ENCODE measurements around the gene EXO5. TPM values are rescaled to one million over a fixed set of nuclear protein-coding genes. Genes with fewer than 3 reads are reported as not detected.
"Not testable (repeated sequence)": the region's sequence is repeated elsewhere in the genome, so short reads cannot be mapped to it uniquely, and the experiment has no call there.

EXO5 gene
- total RNA-seq, 3 donors from 2014 or later, result 4.9 to 8.8 (median 8.2) TPM

DNA sequence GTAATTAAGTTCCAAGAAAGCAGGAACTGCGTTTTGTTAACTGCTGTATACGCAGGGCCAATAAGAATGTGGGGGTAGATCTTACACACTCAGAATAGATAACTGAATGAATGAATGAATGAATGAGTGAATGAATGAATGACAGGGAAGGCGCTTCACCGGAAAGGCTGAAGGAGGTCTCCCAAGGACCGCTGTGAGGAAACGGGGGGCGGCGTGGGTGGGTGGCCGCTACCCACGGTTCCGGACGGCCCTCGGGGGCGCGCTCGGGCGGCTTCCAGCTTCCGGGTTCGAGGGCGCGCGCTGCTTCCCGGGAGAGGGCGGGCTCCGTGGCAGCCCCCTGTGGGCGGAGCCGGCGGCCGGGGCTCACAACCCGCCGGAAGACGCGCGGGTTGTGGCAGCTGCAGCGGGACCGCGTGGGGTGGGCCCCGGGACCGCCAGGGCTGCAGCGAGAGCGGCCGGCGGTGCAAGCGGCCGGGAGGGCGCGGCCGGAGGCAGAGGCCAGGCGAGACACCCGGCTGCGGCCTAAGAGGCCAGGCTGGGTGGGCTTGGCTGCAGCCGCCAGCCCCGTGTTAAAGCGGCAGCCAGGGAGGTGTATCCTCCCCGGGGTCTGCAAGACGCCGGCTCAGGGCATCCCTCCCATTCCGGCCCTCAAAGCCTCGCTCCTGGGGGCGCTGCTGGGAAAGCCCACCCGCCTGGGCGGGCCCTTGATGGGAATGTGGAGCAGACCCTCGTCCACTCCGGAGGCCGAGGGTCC, 31.5 kb upstream of the EXO5 start, which contains the start of gene ZFP69:
TSS of gene ZFP69 (plus strand) at position 367 of the 754 bp plus-strand sequence. CDS start 2,072 bp downstream, outside the sequence.
- Histone ChIP-seq H3K36me3 (ENCODE audit: low read depth) (no peaks in the 10 kb centered on the region), H3K4me1 (ENCODE audit: low read depth) (peaks cover 6% of the 10 kb centered on the region), H3K9me3 (peaks cover 15% of the 10 kb centered on the region), H3K4me3 (peak within 1 kb of the TSS; percentile 80)
- TF ChIP-seq, protein P1, sequence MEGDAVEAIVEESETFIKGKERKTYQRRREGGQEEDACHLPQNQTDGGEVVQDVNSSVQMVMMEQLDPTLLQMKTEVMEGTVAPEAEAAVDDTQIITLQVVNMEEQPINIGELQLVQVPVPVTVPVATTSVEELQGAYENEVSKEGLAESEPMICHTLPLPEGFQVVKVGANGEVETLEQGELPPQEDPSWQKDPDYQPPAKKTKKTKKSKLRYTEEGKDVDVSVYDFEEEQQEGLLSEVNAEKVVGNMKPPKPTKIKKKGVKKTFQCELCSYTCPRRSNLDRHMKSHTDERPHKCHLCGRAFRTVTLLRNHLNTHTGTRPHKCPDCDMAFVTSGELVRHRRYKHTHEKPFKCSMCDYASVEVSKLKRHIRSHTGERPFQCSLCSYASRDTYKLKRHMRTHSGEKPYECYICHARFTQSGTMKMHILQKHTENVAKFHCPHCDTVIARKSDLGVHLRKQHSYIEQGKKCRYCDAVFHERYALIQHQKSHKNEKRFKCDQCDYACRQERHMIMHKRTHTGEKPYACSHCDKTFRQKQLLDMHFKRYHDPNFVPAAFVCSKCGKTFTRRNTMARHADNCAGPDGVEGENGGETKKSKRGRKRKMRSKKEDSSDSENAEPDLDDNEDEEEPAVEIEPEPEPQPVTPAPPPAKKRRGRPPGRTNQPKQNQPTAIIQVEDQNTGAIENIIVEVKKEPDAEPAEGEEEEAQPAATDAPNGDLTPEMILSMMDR (IDR thresholded peaks at IDR 0.05), result no peak
- DNase-seq, result peak; percentile 81 to 87 (median 86)
- peak; percentile 97 for ATAC-seq
- intact Hi-C loops (cut with DNase I, micrococcal nuclease), result no loop called here

GRCh38 chr1:40477678-40478053, 30.9 kb upstream of the EXO5 start:
- peak in 2 of 3 donors; percentile 15 to 38 for DNase-seq
- peaks cover 6% of the 10 kb centered on the region for H3K4me1 ChIP-seq (ENCODE audit: low read depth)
- ATAC-seq, result peak; percentile 50
- peak overlapping the region; percentile 80 for H3K4me3 ChIP-seq
- TF ChIP-seq, protein P1 (IDR thresholded peaks at IDR 0.05), result no peak
- intact Hi-C loops (cut with DNase I, micrococcal nuclease), result no loop called here
- peaks cover 15% of the 10 kb centered on the region for H3K9me3 ChIP-seq
- H3K36me3 ChIP-seq (ENCODE audit: low read depth), result no peaks in the 10 kb centered on the region

DNA sequence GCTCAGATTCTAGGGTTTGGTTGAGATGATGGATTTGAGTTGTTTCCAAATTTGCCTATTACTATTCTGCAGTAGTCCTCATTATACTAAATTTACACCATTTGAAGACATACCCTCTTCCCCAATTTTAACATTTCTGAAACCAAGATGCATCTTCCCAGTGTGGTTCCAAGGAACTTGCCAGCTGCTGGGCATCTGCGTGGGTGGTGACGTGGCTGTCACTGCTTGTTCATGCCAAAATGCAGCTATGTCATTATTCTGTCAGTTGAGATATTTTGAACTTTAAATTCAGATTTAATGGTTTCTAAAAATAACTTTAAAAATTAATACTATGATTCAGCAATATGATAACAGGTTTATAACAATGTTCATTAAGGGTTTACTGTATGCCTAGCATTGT, 30.3 kb upstream of the EXO5 start:
- ATAC-seq, result no peak
- Histone ChIP-seq H3K36me3 (ENCODE audit: low read depth) (no peaks in the 10 kb centered on the region), H3K9me3 (peaks cover 15% of the 10 kb centered on the region), H3K4me1 (ENCODE audit: low read depth) (peaks cover 6% of the 10 kb centered on the region), H3K4me3 (no peak overlapping the region)
- no peak for DNase-seq
- TF ChIP-seq, protein P1 (IDR thresholded peaks at IDR 0.05), result no peak
- intact Hi-C loops (cut with DNase I, micrococcal nuclease), result no loop called here

DNA sequence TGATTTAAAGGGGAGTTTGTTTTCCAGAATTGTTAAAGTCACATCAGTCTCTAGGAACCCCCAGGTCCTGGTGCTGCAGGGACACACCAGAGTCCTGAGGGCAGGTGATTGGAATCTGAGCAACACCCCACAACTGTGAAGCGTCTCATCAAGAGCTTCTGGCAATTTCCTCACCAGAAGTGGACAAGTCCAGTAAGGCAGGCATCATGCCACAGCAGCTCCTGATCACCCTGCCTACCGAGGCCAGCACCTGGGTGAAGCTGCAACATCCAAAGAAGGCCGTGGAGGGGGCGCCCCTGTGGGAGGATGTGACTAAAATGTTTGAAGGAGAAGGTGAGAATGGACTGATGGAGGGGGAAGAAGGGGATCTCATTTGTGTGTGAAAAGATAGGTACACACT, 29.4 kb upstream of the EXO5 start:
- Histone ChIP-seq H3K4me1 (ENCODE audit: low read depth) (peaks cover 6% of the 10 kb centered on the region), H3K9me3 (peaks cover 15% of the 10 kb centered on the region), H3K4me3 (no peak overlapping the region), H3K36me3 (ENCODE audit: low read depth) (no peaks in the 10 kb centered on the region)
- intact Hi-C loops (cut with DNase I, micrococcal nuclease), result no loop called here
- ATAC-seq (no peak), DNase-seq (no peak)
- TF ChIP-seq, protein P1 (IDR thresholded peaks at IDR 0.05), result no peak

- H3K4me3 ChIP-seq, result no peak overlapping the region
- H3K36me3 ChIP-seq (ENCODE audit: low read depth), result peaks cover 5% of the 10 kb centered on the region
- TF ChIP-seq, protein P1 (IDR thresholded peaks at IDR 0.05), result no peak
- ATAC-seq, result no peak
- peaks cover 83% of the 10 kb centered on the region for H3K9me3 ChIP-seq
- intact Hi-C loops (cut with DNase I, micrococcal nuclease), result no loop called here
- H3K4me1 ChIP-seq (ENCODE audit: low read depth), result no peaks in the 10 kb centered on the region
- DNase-seq, result no peak
Measured at GRCh38 chr1:40495315-40495903, 13.2 kb upstream of the EXO5 start.

DNA sequence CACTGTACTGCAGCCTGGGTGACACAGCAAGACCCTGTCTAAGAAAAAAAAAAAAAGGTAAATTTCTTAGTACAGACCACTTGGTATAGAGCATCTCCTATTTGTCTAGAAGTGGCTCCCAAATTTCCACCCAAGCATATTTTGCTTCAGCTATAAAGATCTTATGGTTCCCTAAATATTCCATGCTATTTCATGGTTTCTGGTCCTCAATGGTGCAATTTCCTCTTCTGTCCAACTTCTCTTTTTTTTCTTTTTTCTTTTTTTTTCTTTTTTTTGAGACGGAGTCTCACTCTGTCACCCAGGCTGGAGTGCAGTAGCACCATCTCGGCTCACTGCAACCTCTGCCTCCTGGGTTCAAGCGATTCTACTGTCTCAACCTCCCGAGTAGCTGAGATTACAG, 5.9 kb upstream of the EXO5 start:
- peaks cover 78% of the 10 kb centered on the region for H3K9me3 ChIP-seq
- H3K4me3 ChIP-seq; DNase-seq; H3K36me3 ChIP-seq (ENCODE audit: low read depth); intact Hi-C loops (cut with DNase I, micrococcal nuclease); ATAC-seq; H3K4me1 ChIP-seq (ENCODE audit: low read depth): not testable (repeated sequence)
